Stimulated activated CD4-positive, alpha-beta T cell treated with anti-CD3 and anti-CD28 coated beads, Interleukin-12 subunit alpha, Interleukin-12 subunit beta, amount 100 ng/mL, for 24 hours (primary cell): ENCODE measurements around the gene KCNH3.

Experiments
- DNase-seq, 2 experiments: peaks; one replicate each; pipeline ENCODE4 v3.0.0-alpha.2; 2020; ENCODE audit warnings: low read depth in 2 of 2

Gene KCNH3

DNA sequence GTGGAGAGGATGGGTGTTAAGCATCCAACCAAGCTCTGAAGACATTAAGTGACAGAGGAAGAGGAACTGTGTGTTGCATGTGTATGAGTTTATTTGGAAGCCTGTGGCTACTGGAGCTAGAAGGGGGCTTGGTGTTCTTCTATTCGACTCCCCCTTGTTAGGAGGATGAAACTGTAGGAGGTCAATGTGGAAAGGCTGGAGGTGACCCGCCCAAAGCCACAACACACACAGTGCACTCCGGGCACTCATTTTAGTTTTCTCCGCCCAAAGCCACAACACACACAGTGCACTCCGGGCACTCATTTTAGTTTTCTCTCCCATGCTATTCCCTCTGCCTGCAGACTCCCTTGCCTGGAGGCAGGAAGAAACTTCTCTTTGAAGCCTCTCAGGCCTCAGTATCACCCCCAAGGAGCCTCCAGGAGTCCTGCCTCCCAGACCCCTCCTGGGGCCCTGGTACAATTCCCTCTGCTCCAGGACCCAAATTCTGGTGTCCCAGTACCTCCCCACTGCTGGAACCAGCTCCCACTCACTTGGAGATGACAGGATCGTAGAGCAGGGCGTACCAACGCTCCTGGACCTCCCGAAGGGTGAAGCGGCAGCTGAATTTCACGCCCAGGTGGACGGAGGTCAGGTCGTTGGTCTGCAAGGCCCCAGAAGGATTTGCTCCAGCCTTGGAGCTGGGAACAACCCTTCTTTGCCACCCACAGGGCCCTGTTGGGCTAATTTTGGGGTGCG, 25.3 kb downstream of the KCNH3 start:
- no peak for DNase-seq

DNA sequence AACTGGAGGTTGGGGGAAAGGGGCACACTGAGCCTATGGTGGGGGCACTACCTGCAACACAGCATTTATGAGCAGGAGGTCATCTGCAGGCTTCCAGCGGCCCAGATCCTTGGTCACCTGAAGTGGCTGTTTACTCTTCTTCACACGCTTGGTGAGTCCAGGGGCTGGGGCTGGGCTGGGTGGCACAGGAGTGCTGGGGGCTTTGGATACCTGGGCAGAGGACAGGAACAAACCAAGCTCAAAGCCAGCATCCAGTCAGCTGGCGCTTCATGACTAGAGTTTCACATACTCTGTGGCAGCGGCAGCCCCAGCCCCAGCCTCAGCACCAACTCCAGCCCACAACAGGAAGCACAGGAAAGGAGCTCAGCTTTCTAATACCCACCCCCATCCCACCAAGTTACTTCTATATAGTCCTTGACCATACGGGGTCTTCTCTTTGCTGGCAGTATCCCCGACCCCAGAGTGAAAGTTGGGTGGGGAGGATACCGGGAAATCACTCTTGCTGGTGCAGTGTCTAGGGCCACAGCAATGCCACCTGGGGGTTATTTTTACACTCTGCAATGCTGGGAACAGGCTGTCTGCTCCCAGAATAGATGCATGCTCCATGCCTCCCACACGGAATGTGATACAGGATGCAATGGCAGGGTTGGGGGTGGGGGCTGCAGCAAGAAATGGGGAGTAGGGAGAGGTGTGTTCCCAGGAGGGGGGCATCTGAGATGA, 26.0 kb downstream of the KCNH3 start:
- DNase-seq, result no peak

DNA sequence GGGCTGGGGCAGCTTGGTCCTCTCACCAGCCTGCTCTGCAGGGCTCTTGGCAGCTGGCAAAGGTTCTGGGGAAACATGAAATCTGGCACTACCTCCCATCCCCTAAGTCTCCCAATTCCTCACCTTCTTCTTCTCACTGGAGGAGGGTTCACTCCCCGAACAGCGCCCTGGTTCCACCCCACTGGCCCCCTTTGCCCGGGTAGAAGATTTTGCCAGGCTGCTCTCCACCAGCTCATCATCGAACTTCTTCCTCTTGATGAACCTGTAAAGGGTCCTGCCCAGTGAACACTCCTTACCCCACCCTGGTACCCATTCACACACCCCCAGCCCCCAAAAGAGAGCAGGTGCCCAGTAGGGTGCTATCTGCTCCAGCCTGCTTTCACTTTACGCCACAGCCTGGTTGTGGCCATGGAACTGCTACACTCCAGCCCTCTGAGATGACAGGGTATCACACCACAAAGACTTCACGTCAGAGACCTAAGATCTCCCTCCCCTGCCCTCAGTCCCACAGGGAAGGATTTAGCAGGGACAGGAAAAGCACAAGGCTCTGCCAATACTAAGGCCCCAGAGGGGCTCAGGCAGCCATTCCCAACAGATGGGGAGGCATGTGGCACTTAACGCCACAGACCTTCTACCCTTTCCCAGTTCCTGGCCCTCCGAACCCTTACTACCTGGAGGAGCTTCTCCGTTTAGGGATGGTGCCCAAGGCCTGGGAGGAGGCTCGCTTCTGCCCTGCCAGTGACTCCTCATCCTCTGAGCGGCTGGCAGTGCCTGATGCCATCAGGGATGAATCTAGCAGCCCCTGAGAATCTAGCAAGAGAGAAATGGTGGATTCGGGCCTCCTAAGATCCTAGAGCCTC, 26.8 kb downstream of the KCNH3 start:
- no peak for DNase-seq

DNA sequence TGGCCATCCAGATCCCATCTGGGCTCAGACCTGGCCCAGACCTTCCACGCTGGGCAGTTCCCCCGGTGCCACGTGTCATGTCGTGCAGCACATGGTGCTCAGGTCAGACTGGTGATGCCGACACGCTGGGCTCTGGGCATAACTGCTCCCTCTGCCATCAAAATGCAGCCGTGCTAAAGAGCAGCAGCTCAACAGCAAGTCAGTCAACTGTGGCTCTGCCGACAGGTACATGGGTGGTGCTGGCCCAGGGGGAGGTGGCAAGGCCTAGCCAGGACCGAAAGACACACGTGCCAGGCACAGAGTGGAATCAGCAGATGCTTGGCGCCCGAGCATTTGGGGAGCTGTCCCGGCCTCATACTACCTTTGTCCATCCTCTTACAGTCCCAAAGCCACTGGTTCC, 27.5 kb downstream of the KCNH3 start:
- DNase-seq, result no peak

DNA sequence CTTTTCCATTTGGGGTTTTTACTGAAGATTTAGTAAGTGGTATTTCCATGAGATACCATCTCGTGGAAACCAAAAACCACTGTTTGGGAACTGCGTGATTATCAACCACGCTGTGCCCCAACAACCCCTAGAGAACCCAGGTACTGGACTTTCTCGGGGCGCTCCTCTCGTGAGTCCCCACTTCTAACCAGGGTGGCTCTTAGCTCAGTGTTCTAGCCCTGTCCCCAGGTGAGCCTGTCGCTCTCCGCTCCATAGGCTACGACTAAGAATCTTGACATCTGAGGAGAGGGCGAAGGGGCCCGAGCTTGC, 28.4 kb downstream of the KCNH3 start:
- no peak for DNase-seq

DNA sequence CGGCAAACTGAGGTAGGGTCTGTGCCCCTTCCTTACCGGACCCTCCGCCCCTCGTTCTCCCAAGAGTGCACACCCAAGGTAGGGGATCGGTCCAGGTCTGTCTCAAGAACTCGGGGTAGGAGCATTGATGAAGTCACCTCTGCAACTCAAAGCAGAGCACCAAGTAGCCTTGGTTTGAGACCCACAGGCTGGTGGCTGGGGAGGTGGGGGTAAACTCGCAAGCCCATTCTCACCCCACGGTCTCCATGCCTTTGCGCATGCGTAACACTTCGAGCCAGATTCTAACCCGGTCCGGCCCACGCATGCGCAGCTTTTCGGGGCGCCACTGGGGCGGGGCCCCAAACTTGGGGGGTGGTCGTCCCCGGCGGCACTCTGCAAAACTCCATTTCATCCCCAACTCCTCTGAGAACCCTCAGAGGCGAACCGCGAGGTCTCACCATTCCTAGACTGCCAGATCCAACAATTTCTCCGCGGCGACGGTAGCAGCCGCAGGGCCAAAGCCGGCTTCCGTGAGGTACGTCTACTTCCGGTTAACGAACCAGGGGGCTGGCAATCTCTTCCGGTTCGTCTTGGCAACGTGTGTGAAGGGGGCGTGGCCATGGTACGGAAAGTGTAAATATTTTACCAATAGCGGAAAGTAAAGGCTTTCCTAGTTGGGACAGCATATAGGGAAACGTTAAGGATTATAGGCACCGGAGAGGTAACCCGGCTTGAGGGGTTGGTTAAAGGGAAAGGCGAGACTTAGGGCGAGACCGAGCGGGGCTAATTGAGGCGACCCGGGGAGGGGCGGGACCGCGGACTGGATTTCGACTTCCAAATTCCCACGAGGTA, 29.0 kb downstream of the KCNH3 start, which contains the start of gene MCRS1:
TSS of gene MCRS1 (minus strand) at position 532 of the 831 bp plus-strand sequence. CDS start 1,411 bp downstream, outside the sequence.
- DNase-seq, result peak; percentile 74 to 84

DNA sequence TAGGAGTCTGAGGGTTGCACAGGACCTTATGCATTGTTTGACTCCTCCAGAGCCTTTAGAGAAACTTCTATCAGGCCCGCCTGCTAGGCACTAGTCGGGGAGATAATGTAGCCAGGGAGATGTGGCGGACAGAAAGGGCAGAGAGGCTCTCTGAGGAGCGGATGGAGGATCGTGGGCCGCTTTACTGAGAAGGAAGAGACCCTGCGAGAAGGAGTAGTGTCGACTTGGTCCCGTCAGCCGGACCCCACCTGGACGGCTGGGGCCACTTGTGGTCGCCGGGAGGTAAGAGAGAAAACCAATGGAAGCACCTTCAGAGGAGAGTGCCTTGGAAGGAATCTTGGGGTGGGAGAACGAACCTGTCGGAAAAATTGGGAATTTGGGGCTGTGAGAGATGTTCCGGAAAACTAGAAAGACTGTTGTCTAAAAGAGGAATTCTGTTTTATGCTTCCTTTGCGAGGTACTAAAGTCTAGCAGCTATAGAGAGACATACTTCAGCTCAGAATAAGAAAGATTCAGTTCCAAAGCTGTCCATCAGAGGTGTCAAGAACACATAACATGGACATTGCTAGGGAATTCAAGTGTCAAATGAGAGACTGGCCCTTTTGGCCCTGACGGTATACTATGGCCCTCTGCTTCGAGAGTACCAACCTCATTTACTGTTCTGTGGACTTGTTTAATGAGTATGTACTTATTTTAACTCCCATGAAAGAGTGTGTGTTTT, 29.8 kb downstream of the KCNH3 start:
- no peak for DNase-seq

DNA sequence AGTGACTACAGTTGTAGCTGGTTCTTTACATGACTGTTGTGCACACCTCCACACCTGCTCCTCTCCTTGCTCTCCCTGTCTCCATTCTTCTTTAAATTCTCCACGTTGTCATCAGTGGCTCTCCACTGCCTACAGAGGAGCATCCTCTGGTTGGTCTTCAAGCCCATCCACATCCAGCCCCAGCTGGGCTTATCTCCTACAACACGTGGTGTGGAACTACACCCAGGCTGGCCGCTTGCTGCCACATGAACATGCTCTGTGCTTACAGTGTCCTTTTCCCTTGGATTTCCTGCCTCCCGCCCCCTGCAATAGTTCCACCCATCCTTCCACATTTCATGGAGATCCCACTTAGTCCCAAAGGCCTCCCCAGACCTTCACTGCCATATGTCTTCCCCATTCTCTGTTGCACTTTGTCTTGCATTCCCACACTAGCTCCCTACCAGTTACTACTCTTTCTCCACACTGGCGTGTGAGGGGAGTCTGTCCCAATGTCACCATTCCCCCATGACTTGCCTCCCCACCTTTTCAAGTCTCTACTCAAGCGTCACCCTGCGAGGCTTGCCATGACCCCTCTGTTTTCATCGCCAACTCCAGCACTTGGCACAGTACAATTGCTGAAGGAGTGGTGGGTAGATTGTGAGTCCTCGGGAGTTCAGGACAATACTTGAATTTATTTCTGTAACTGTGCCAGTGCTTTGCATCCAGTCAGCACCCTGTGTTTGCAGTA, 38.9 kb downstream of the KCNH3 start:
- no peak for DNase-seq

DNA sequence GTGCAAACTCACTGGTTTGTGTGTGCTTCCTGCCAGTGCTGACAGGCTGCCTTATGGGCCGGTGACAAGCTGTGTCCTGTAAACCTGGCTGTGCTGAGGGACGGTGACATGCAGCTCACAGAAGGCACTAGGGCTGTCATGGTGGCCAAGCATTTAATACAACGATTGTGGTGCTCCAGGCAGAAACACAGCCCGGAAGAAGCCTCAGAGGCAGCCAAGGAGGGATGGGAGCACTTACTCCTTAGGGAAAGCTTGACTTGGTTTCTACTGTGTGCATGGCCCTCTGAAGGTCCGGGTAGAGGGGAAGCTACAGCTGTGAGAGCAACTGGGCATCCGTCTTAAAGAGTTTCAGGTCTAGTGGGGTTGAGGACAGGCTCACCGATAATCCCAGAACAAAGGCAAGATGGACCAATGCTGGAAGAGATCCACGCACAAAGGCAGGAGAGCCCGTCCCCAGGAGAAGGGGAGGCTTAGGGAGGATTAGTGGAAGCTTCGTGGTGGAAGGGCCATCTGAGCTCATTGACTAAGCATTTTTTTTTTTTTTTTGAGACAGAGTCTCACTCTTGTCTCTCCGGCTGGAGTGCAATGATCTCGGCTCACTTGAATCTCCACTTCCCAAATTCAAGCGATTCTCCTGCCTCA, 39.8 kb downstream of the KCNH3 start:
- no peak for DNase-seq

DNA sequence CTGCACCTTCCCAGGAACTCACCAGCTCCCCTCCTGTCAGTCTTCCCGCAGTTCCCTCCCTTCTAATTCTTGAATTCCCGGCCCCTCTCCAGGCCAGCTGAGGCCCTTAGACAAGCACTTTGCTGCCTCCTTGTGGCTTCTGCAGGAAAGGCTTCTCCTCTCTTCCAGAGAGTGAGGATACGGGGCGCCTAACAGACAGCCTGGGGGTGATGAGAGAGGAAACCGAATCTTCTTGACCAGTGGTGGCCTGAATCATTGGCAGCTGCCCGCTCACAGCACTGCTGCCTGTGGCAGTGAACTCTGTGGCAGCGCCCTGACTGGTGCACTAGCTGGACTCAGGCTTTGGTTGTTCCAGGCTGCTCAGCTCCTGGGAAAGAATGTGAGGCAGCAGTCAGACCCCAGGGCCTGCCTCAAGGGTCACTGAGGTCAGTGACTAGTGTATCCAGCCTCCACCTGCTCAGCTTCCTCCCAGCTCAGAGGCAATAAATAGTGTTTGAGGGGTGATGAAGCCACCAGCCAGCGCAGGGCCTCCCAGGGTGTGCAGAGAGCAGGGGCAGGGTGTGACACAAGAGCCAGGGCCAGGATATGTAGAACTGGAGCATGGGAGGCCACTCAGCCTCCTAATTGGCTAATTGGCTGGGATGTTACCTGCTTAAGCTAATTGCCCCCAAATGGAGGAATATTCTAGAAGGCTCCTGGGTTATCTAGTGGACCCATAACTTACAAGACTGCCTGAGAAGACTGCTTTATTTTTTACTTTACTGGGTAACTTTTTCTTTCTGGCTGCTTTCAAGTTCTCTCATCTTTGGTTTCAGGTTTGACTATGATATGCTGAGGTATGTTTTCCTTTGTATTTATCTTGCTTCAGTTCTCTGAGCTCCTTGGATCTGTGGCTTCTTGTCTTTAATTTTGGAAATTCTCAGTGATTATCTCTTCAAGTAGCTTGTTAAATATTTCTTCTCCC, 42.0 kb downstream of the KCNH3 start:
- peak in 1 of 2 experiments; percentile 46 for DNase-seq

DNA sequence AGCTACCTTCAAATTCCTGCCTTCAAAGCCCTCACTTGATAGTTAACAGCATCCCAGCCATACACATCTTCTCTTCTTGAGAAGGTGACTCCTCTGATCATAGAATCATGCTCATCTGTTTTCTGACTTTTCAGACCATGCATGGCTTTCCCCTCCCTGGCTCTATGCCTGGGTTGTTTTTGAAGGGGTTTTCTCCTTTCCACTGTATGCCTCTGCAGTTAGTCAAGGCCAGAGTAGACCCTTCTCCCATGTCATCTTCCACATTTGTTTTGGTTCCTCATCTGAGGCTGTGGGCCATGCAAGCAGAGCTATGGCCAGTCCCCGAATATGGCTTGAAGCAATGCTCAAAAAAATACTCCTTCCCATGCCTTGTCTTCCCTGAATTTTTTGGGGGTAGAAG, 43.4 kb downstream of the KCNH3 start:
- DNase-seq, result no peak

DNA sequence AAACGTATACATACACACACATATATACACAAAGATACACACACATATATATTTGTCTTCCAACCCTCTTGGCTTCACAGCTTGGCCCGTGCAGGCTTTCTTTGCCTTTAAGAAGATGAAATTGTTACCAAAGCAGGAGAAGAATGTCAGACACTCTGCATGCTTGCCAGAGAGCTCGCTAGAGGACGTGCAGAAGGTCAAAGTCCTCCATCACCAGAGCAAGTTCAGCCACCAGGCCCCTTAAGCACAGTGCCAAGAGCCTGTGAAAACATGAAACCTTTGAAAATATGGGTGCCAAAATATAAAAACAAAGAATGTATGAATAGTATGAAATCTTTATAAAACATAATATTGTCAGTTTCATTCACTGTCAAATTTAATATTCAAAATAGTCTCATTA, 44.0 kb downstream of the KCNH3 start:
- DNase-seq, result no peak

DNA sequence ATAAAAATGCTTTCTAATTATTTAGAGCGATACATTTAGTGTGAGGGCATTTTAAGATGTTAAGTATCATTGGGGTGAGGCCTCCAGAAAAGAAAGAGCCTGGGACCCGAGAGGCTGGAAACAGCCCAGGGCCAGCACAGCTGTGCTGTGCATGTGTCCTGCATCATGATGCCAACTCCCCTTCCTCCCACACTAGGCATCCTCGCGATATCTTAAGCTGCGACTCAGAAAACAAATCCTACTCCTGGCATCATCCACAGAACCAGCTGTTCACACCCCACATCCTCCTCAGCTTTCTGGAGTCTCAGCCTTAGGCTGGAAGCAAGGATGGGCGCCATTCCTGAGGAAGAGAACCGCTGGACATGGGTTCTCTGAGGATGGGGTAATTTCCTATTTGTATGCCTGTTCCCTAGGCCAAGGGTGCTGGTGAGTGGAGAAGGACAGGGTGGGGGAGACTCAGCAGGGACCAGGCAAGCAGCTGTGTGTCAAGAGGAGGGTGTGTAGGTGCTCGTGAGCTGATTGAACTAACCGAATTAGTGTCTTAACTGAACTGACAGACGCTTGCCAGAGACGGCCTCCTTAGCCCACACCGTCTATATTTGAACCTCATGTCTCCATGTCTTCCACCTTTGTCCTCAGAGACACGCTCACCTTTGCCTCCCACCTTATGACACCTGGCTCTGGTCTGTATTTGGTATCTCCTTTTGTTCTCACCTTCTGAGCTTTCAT, 44.7 kb downstream of the KCNH3 start:
- DNase-seq, result no peak

DNA sequence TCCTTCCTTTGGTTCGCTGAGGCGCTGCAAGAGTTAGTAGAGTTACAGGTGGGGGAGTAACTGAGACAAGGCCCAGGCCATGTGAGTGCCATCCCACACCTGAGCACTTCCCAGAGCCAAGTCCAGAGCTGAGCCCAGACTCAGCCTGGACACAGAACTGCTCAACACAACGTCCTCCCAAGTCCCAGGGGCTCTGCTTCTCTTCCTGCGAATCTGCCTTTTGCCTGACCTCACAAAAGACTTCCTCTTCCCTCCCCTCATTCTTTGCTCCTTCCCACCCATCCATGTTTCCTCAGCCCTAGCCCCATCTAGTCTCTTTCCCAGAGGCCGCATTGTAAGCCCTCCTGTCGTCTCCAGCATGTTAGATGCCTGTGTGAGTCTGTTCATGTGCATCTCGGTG, 45.8 kb downstream of the KCNH3 start:
- DNase-seq, result no peak

DNA sequence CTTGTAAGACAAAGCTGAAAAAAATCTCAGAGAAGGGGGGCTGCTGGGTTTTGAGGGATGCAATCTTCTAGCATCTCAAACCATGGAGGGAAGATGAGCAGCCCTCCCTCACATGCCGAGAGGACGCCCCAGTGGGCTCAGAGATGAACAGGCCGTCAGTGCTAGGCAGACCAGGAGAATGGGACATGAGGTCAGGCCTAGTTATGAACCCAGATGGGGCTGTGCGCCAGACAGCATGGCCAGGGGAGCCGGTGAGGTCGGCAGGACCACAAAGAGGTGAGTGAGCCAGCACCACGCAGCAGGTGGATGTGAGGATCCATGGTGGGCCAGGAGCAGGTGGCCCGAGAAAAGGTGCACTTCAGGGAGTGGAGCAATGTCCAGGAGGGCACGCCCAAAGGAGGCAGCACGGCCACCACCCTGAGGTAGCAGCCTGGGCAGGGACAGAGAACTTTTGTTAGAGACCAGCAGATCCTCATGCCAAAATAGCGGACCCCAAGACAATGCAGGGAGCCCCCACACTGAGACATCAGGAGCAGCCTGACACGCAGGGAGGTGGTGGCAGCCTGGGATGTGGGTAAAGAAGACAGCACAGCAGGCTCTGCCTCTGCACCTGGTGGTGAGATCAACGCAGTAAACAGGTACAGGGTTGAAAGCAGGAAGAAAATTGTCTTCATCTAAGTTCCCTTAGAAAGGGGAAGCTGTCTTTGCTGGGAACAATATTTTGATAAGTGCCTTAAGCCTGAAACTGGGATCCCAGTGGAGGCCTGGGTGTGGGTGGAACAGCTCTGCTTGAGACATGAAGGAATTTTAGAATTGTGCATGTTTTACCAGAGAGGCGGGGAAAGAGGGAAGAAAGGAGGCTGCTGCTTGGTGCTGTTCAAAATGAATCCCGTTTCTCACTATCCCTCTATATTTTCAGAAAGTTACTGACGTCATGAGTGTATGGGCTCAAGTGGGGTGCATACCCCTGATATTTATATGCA, 46.9 kb downstream of the KCNH3 start:
- DNase-seq, result no peak

DNA sequence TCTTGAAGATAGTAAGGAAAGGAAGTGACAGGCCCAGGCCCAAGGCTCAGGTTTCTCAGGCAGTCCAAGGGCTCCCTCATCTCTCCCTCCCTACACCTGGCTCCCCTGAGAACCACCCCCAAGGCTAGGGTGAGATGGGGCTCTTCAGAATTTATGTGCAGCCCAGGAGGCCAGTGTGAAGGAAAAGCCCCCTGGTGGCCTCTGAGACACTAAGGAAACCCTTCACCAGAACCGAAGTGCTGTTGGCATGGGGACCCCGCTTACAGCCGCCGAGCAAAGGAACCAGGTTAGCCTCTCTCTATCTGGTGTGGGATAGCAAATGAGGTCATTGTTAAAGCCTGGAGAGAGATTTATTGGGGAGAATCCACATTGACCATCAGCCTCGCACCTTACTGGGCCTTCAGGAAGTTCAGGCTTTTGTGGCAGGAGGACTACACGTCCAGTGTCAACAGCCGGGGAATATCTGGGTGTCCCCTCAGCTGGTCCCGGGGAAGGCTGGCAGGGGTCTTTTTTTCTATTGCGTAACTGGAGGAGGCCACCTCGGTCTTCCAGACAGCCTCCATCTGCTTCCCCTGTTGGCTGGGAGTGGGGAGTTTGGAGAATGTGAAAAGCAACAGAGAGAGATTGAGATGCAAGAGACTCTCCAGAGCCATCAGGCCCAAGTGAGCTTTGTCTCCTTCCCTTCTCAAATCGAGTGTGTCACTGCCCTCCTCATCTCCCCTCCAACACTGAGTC, 48.5 kb downstream of the KCNH3 start:
- no peak for DNase-seq
